Lung (tissue), 12 donors: ENCODE data around the gene ITGA3. TPM values are rescaled to one million over a fixed set of nuclear protein-coding genes. Genes with fewer than 3 reads are reported as not detected.
A peak's percentile ranks its signal among the peaks of the same experiment; 100 is the strongest.

Experiments used
- ATAC-seq: fragments of 200-7000 bp; cut with Tn5 transposase; one replicate; pipeline ENCODE4 v1.9.1; 2020; ENCODE audit warnings: moderate number of reproducible peaks; ENCODE audit not compliant: insufficient read depth, low FRiP score
- DNase-seq, 3 donors: peaks; one replicate each; pipeline ENCODE4 v3.0.0-alpha.2; 2013 to 2017
- H3K27ac ChIP-seq, 2 donors: one replicate each; pipeline ENCODE4 v1.5.1; 2013; ENCODE audit warnings: mild to moderate bottlenecking in 2 of 2, moderate library complexity in 2 of 2, control low read depth in 1 of 2, inconsistent platforms in 1 of 2, low read depth in 1 of 2, low read length in 1 of 2
- H3K27me3 ChIP-seq, 3 donors: one replicate each; pipeline ENCODE4 v1.5.1; 2013; ENCODE audit warnings: low read length in 2 of 3; ENCODE audit not compliant: control insufficient read depth in 3 of 3, insufficient read depth in 3 of 3
- H3K36me3 ChIP-seq, 4 donors: one replicate each; pipeline ENCODE4 v1.5.1; 2013; ENCODE audit warnings: low read length in 4 of 4, mild to moderate bottlenecking in 1 of 4, moderate library complexity in 1 of 4; ENCODE audit not compliant: control insufficient read depth in 4 of 4, insufficient read depth in 4 of 4
- H3K4me1 ChIP-seq, 5 donors: one replicate each; pipeline ENCODE4 v1.5.1; 2013; ENCODE audit warnings: low read length in 5 of 5, mild to moderate bottlenecking in 2 of 5, moderate library complexity in 1 of 5; ENCODE audit not compliant: control insufficient read depth in 5 of 5, insufficient read depth in 5 of 5
- H3K4me3 ChIP-seq: one replicate; pipeline ENCODE4 v1.5.1; 2013; ENCODE audit warnings: mild to moderate bottlenecking, control low read depth, moderate library complexity
- H3K9ac ChIP-seq, 2 donors: one replicate each; pipeline ENCODE4 v1.5.1; 2013; ENCODE audit warnings: low read length in 2 of 2, control low read depth in 1 of 2; ENCODE audit not compliant: insufficient read depth in 1 of 2
- H3K9me3 ChIP-seq, 4 donors: one replicate each; pipeline ENCODE4 v1.5.1; 2013; ENCODE audit warnings: low read length in 3 of 4, mild to moderate bottlenecking in 1 of 4, moderate library complexity in 1 of 4; ENCODE audit not compliant: control insufficient read depth in 4 of 4, insufficient read depth in 3 of 4
- WGBS, 2 donors: extraction: QIAGEN DNeasy Blood & Tissue Kit; methylation state at CpG; one replicate each; pipeline ENCODE4 v1.1.7; 2013; 5-methylcytosine and 5-hydroxymethylcytosine counted together
- polyA plus RNA-seq, 2 donors: library from polyadenylated mRNA; stranded (reverse); fragments of 200-250 nt; gene quantifications; one replicate each; pipeline ENCODE4 v1.2.1, GENCODE V29; 2013
- total RNA-seq, 2 donors: library from RNA; depleted of rRNA in 1 of 2; stranded (reverse); fragments of >200 nt in 1 of 2; gene quantifications; one replicate each; pipeline ENCODE4 v1.2.1, GENCODE V29; 2014 to 2021
- TF ChIP-seq, protein P1 (sequence below): IDR thresholded peaks from 2 replicates; pipeline ENCODE4 v1.5.1; 2012; ENCODE audit warnings: mild to moderate bottlenecking; ENCODE audit errors: control extremely low read depth, extremely low read depth
- donor health status: control.
- donor health status: control.
- donor health status: Bipolar disorder and iron deficiency.
- donor health status: healthy.
- donor health status: DM: yes; HTN: yes; CAD: no.

The ITGA3 gene
- total and polyA plus RNA-seq, 4 donors, result 83.9 to 204 (median 133) TPM

DNA sequence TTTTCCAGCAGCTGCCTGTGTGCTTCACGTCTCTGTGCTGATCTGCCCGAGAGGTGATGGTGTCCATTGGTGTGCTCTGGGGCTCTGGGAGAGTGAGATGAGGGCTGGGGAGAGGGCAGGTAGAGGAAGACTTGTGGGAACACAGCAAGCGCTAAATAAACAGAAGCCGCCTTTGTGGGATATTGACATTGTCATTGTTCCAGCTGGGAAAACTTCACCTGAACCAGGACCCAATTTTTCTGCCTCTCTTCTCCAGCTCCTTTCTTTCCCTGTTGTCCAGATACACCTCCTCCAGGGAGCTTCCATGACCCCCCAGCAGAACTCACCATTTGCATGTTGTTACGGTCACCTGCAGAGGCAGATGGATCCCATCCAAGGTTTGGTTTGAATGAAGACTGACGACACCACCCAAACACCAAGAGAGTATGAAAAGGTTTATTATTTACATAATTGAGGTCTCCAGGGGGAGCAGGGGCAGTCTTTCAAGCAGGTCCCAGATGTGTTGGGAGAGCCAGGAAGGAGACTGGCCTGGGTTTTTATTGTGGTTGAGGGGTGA is 3.6 kb upstream of the ITGA3 start:
- Histone ChIP-seq H3K4me3 (no peak overlapping the region), H3K27ac (peak overlapping the region in 1 of 2 donors; percentile 29), H3K4me1 (peaks cover 5 to 56% (median 22%) of the 10 kb centered on the region in 5 donors), H3K9ac (no peak overlapping the region), H3K36me3 (no peaks in the 10 kb centered on the region), H3K9me3 (no peaks in the 10 kb centered on the region), H3K27me3 (peaks cover 0 to 6% (median 5%) of the 10 kb centered on the region in 3 donors)
- DNase-seq (no peak), ATAC-seq (no peak)
- TF ChIP-seq, protein P1, sequence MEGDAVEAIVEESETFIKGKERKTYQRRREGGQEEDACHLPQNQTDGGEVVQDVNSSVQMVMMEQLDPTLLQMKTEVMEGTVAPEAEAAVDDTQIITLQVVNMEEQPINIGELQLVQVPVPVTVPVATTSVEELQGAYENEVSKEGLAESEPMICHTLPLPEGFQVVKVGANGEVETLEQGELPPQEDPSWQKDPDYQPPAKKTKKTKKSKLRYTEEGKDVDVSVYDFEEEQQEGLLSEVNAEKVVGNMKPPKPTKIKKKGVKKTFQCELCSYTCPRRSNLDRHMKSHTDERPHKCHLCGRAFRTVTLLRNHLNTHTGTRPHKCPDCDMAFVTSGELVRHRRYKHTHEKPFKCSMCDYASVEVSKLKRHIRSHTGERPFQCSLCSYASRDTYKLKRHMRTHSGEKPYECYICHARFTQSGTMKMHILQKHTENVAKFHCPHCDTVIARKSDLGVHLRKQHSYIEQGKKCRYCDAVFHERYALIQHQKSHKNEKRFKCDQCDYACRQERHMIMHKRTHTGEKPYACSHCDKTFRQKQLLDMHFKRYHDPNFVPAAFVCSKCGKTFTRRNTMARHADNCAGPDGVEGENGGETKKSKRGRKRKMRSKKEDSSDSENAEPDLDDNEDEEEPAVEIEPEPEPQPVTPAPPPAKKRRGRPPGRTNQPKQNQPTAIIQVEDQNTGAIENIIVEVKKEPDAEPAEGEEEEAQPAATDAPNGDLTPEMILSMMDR, result no peak
- WGBS, 2 donors, result 64 to 83% methylated on average over 6 of the region's 6 CpGs

DNA sequence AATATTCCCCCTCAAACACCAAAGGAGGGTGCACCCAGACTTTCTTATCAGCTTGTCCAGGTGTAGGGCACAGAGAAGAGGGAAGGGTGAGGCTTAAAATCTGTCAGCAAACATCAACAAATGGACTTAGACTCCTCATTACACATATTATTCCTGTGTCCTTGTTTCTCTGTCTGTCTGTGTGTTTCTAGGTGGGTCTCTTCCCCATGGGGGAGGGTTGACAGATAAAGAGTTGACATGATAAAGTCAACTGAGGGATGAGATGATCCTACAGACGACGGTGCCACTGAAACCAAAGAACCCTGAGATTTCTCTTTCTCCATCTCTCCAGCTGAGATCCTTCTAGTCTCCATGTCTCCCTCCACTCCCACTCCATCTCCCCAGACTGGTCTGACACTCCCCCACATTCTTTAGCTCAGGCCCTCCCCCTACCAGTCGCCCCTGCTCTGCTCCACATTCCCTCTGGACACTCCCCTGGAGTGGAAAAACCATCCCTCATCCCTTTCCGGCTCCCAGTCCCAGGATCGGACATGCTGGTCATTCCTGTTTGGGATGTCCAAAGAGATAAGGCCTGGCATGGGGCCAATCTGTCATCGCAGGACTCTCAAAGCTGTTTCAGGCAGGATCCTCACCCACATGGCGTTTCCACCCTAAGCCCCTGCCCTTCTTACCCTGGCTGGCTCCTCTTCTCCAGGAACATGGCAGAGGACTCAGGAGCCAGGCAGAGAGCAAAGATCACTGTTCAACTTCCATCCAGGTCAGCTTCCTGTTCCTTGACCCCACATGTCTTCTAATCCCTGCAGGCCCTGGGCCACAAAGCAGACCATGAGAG is 2.9 kb upstream of the ITGA3 start:
- H3K9me3 ChIP-seq, result no peaks in the 10 kb centered on the region
- TF ChIP-seq, protein P1, result no peak
- peak overlapping the region in 1 of 2 donors; percentile 84 for H3K27ac ChIP-seq
- WGBS, 2 donors, result 49 to 67% methylated on average over 7 of the region's 7 CpGs
- H3K36me3 ChIP-seq, result no peaks in the 10 kb centered on the region
- DNase-seq (peak; percentile 69 to 76 (median 70)), ATAC-seq (no peak)
- no peak overlapping the region for H3K9ac ChIP-seq
- H3K4me3 ChIP-seq, result no peak overlapping the region
- peaks cover 5 to 54% (median 27%) of the 10 kb centered on the region in 5 donors for H3K4me1 ChIP-seq
- peaks cover 0 to 6% (median 5%) of the 10 kb centered on the region in 3 donors for H3K27me3 ChIP-seq

DNA sequence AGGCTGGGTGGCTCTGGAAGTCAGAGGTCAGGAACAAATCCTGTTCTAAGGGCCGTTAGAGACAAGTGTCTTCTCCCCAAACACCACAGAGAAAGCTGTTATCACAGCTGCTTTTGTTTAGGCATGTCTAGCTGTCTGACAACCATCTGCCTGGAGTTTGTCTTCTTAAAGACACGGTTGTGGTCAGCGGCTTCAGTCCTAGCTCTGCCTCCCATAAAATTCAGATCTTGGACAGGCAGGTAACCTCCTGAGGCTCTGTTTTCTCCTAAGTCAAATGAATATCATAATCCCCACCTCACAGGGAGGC is 2.3 kb upstream of the ITGA3 start:
- H3K9ac ChIP-seq, result no peak overlapping the region
- peak overlapping the region in 1 of 2 donors; percentile 84 for H3K27ac ChIP-seq
- TF ChIP-seq, protein P1, result no peak
- peaks cover 0 to 6% (median 5%) of the 10 kb centered on the region in 3 donors for H3K27me3 ChIP-seq
- peaks cover 5 to 58% (median 32%) of the 10 kb centered on the region in 5 donors for H3K4me1 ChIP-seq
- H3K9me3 ChIP-seq, result no peaks in the 10 kb centered on the region
- WGBS, 2 donors, result 49 to 80% methylated on average over 3 of the region's 3 CpGs
- DNase-seq (no peak), ATAC-seq (no peak)
- no peaks in the 10 kb centered on the region for H3K36me3 ChIP-seq
- H3K4me3 ChIP-seq, result no peak overlapping the region
